NCI-H128 (cell line): ENCODE data around the gene PCDHAC2.

Experiments used
- DNase-seq: peaks from one replicate; lab custom pipeline; 2025; ENCODE audit not compliant: unreplicated experiment; lab: John Stamatoyannopoulos, UW

The PCDHAC2 gene

GRCh38 chr5:140988100-140988499, 21.8 kb downstream of the PCDHAC2 start:
- DNase-seq: no peak

- no peak for DNase-seq
Observed at GRCh38 chr5:140988608-140989007, 22.3 kb downstream of the PCDHAC2 start.

GRCh38 chr5:140989254-140990020, 23.2 kb downstream of the PCDHAC2 start:
- DNase-seq: no peak

- DNase-seq: no peak
Observed at GRCh38 chr5:140992828-140993227, 26.6 kb downstream of the PCDHAC2 start.

GRCh38 chr5:140996060-140996459, 29.8 kb downstream of the PCDHAC2 start:
- DNase-seq: no peak

- no peak for DNase-seq
Observed at GRCh38 chr5:140998921-140999410, 32.7 kb downstream of the PCDHAC2 start.

- DNase-seq: no peak
Observed at GRCh38 chr5:141001446-141001843, 35.2 kb downstream of the PCDHAC2 start.

GRCh38 chr5:141001844-141002604, 35.7 kb downstream of the PCDHAC2 start:
- DNase-seq: no peak

- DNase-seq: no peak
Observed at GRCh38 chr5:141002605-141002965, 36.3 kb downstream of the PCDHAC2 start.

- DNase-seq: no peak
Observed at GRCh38 chr5:141003031-141003430, 36.8 kb downstream of the PCDHAC2 start.

- DNase-seq: peak; percentile 9
Observed at GRCh38 chr5:141003791-141004611, 37.7 kb downstream of the PCDHAC2 start.

- DNase-seq: no peak
Observed at GRCh38 chr5:141007791-141008190, 41.5 kb downstream of the PCDHAC2 start.

- DNase-seq: no peak
Observed at GRCh38 chr5:141010047-141010793, 43.9 kb downstream of the PCDHAC2 start.

GRCh38 chr5:141017943-141018342, 51.7 kb downstream of the PCDHAC2 start:
- DNase-seq: no peak
